GM21529 (cell line): ENCODE data around the gene BRAF.
"Not testable (repeated sequence)": the region's sequence is repeated elsewhere in the genome, so short reads cannot be mapped to it uniquely, and the experiment has no call there.

Experiments used
- ATAC-seq: cut with Tn5 transposase; IDR thresholded peaks from one replicate; pipeline ENCODE4 v1.9.1; 2021; ENCODE audit not compliant: unreplicated experiment

The BRAF gene

GRCh38 chr7:140774371-140774770, 150.4 kb downstream of the BRAF start:
- no peak for ATAC-seq

DNA sequence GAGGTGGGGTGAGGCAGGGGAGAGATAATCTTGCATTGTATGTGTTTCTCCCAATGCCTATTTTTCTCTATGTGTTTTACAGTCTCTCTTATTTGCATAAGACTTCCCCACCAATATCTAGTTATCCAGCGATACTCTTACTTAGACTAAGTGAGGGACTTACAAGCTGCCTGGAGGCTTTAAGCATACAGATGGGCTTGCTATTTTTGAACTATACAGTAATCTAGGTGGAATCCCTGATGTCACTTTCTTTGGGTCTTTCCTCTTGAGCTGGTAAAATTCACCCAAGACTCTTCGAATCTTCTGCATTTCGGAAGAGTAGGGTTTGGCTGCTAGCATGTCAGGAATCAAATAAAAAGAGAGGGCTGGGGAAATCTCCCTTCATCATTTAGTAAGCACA, 151.6 kb downstream of the BRAF start:
- no peak for ATAC-seq

DNA sequence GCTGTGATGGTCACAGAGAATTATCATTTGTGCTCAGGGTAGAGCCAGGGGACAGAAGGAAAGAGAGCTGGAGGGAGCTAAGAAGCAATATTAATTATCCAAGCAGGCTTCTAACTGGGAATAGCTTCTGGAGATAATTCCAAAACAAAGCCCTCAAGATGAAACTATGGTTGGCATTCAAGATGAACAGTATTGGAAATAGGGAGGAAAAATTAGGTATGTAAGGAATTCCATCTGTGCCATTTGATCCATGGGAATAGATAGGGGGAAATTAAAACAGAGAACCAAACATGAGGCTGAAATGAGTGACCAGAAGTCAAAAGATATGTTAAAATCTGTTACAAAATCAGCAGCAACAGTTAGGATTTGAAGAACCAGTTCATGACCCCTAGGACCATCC, 152.9 kb downstream of the BRAF start:
- no peak for ATAC-seq

- ATAC-seq, result no peak
Measured at GRCh38 chr7:140769852-140770251, 154.9 kb downstream of the BRAF start.

DNA sequence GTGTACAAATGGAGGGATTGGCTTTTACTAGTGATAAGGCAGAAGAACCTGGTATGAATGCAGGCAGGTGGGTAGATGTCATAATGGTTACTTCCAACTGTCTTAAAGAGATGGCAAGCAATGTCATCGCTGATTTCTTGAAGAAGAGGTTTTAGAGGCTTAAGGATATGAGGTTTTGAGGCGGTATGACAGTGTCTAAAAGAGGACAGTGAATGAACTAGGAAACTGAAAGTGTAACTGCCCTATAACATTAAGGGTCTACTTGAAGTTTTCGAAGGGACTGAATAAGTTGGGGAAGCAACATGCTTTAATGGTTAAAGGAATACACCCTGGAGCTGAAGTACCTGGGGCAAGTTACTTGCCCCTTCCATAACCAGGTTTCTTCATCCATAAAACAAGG, 157.3 kb downstream of the BRAF start:
- ATAC-seq, result no peak

- ATAC-seq, result not testable (repeated sequence)
Measured at GRCh38 chr7:140765441-140765840, 159.3 kb downstream of the BRAF start.

- ATAC-seq, result not testable (repeated sequence)
Measured at GRCh38 chr7:140763166-140763565, 161.6 kb downstream of the BRAF start.

DNA sequence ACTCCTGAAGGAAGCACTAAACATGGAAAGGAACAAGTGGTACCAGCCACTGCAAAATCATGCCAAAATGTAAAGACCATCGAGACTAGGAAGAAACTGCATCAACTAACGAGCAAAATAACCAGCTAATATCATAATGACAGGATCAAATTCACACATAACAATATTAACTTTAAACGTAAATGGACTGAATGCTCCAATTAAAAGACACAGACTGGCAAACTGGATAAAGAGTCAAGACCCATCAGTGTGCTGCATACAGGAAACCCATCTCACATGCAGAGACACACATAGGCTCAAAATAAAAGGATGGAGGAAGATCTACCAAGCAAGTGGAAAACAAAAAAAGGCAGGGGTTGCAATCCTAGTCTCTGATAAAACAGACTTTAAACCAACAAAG, 163.4 kb downstream of the BRAF start:
- not testable (repeated sequence) for ATAC-seq

- ATAC-seq, result no peak
Measured at GRCh38 chr7:140754506-140754905, 170.2 kb downstream of the BRAF start.

- no peak for ATAC-seq
Measured at GRCh38 chr7:140752533-140752932, 172.2 kb downstream of the BRAF start.

- no peak for ATAC-seq
Measured at GRCh38 chr7:140746751-140747150, 178.0 kb downstream of the BRAF start.

- no peak for ATAC-seq
Measured at GRCh38 chr7:140745266-140746058, 179.3 kb downstream of the BRAF start.

- no peak for ATAC-seq
Measured at GRCh38 chr7:140744005-140744404, 180.7 kb downstream of the BRAF start.

DNA sequence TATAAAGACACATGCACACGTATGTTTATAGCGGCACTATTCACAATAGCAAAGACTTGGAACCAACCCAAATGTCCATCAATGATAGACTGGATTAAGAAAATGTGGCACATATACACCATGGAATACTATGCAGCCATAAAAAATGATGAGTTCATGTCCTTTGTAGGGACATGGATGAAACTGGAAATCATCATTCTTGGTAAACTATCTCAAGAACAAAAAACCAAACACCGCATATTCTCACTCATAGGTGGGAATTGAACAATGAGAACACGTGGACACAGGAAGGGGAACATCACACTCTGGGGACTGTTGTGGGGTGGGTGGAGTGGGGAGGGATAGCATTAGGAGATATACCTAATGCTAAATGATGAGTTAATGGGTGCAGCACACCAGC, 181.5 kb downstream of the BRAF start:
- not testable (repeated sequence) for ATAC-seq

DNA sequence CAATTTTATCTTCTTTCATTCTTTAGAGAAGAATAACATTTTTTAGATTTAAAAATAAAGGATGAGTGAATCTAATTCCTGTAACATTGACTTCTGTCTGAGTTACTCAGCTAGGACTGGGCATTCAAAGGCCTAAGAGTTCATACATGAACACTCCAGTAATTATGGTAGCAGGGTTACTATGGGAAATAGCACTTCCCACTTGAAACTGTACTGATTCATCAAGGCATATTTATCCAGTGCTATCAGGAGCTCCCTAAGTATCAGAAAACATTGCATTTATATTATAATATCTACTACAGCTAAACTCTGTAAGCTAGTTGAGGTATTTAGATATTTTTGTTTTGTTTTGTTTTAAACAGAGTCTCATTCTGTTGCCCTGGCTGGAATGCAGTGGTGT, 186.4 kb downstream of the BRAF start:
- ATAC-seq, result no peak

DNA sequence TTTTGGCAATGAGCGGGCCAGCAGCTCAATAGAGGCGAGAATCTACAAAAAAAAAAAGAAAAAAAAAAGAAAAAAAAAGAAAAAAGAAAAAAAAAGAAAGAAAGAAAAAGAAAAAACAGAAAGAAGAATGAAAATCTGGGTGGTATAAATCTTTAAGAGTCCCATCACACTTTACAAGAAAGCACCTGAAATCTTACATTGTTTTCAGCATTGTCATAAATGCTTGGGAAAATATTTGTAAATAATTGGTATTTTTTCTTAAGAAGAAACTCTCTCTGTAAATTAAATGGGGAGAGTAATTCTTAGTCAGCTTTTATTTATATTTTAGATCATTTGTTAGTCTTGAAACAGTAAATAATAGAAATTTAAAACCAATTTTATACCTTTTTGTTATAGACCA, 190.0 kb downstream of the BRAF start:
- no peak for ATAC-seq

DNA sequence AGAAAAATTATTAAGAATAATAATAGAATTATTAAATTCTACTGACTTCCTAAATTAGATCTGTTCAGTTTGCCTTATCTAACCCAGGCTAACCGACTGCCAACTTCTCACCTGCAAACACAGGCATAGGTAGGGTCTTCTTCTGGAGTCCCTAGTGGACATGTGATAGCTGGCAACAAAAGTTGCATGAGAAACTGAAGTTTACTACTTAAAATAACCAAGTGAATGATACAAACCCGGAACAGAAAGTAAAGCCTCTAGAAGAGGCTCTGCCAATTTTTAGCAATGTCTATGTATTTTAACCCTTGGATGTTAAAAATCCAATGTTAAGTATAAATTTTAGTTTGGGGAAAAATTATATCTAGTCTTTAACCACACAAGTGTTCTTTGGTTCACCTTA, 190.6 kb downstream of the BRAF start:
- ATAC-seq, result no peak

DNA sequence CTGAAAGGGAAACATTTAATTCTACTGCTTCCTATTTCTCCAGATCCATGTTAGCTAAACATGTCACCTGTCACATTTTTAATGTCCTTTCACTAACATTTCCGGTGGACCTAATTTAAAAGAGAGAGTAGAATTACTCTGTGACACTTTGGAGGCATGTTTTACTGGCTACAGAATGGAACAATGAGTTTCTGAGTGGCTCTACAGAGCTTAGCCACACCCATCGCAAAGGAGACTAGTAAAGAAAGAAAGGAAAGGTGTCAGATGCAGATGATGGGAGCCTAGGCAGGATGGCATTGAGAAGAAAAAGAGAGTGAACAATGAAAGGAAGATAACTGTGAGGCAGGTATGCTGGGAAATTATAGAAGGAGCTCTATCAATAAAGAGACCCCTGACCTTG, 192.3 kb downstream of the BRAF start:
- ATAC-seq, result no peak

GRCh38 chr7:140726281-140726680, 198.4 kb downstream of the BRAF start:
- no peak for ATAC-seq

DNA sequence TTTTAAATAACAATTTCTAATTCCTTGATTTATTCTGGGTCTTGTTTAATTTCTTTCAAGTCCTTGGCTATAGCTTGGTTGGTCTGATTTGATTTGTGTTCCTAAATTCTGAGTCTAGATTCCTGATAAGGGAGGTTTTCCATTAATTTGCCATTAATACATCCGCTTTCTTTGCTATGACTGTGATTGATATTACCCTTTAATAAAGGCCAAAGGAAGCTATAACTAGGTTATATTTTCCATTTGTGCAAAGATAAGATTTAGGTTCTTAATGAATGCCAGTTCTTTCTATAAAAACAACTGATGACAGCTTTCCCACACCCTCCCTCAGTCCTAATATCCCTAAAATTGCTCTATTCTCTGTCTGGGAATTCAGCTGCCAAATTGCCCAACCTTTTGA, 200.0 kb downstream of the BRAF start:
- no peak for ATAC-seq

GRCh38 chr7:140723574-140723973, 201.2 kb downstream of the BRAF start:
- no peak for ATAC-seq

DNA sequence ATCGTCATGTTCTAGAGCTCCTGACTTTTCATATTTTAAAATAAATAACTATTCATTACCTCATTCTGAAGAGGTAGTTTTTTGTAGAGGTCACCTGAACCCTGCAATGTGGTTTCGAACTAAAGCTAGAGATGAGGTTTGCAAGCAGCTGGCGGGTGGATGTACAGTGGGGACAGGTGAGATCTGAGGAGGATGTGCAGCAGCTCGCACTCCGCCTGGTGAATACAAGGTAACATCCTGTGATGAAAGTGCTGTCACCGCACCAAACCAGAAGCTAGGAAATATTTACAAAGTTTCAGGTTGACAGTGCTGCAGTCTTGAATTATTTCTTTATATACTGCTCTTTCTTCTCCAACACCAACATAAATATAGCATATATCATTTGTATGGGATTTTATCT, 201.7 kb downstream of the BRAF start:
- no peak for ATAC-seq

DNA sequence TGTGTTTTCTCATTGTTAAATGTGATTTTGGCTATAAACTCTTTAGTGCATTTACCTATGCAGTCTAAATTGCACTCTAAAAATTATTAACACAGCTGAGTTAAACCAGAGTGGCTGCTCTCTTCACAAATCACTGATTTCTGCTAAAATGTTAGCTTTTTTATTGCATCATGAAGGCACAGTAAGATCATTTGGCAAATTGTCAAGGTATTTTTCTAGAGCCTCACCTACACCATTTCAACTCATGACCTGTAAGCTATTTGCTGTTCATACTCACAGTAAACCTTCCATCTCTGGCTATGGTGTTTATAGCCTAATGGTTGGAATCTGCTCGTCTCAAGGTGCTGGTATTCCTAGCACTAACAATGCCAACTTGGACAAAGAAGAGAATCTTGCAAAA, 202.5 kb downstream of the BRAF start:
- ATAC-seq, result no peak
